Right ventricle myocardium inferior (tissue), 1 donor: ENCODE measurements around the gene FOXO6. TPM values are rescaled to one million over a fixed set of nuclear protein-coding genes. Genes with fewer than 3 reads are reported as not detected.

Source experiments
- ATAC-seq: fragments of 200-7000 bp; cut with Tn5 transposase; one replicate; pipeline ENCODE4 v1.9.1; 2020; ENCODE audit warnings: mild to moderate bottlenecking, moderate library complexity
- DNase-seq: peaks from one replicate; pipeline ENCODE4 v3.0.0; 2021; ENCODE audit errors: missing footprints
- intact Hi-C: fragments of 100-400 bp; cut with DNase I; formaldehyde crosslinking; loops from one replicate; pipeline ENCODE4 v1.11.0; 2022
- long read RNA-seq: library from polyadenylated mRNA; unstranded; transcript quantifications from one replicate; pipeline ENCODE4 v2.0.0, GENCODE V29; 2021
- total RNA-seq: library from RNA; stranded (reverse); fragmentation: NEBNext Ultra II Directional; extraction: Animal tissue kit (Norgen Biotek cat#: 25700); gene quantifications from one replicate; pipeline ENCODE4 v1.2.1, GENCODE V29; 2021
- donor health status: DM: no; HTN: yes; CAD: no; lungs with severe emphysema.

Gene FOXO6
- 4.5 TPM for total RNA-seq
- long read RNA-seq, partial matches to known transcripts, result 0 of 1 reads
- long read RNA-seq, other reads (novel, unspliced or antisense), result 0 of 1 reads

DNA sequence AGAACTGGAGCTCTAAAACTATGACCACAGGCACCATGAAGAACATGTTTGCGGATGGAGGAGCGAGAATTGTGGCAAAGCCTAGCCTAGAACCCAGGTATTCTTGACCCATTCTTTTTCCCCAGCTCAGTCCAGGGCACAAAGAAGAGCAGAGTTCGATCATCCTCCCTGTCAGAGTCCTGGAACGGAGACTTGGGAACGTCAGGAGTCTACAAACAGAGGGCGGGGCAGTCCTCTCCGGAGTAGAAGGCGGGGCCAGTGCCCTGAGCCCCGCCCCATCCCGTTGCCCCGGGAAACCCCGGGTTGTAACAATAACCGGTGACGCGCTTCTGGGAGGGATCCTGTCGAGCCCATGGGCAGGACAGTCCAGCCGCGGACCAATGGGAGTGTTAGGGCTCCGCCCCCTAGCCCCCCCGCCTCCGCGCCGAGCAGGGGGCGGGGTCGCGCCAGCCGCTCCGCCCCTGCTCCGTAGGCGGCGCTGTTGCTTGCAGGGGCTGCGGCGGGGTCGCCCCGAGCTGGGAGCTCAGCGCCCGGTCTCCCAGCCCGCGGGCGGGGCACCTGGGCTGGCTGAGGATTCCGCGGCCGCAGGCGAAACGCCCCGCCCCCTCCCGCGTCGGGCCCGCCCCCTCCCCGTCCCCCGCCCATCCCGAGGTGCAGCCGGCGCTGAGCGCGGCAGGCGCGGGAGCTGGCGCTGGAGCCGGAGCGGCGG, at the start of gene FOXO6:
Gene FOXO6, plus strand, starts transcription at position 649 of the 709 bp plus-strand sequence.
- ATAC-seq, result peak; percentile 94
- DNase-seq, result peak; percentile 100
- intact Hi-C loops, result loop anchor here (2.0 to 5.0 kb wide), 2 partner anchors 34 to 56 kb away; no protein-coding TSS in a partner anchor

DNA sequence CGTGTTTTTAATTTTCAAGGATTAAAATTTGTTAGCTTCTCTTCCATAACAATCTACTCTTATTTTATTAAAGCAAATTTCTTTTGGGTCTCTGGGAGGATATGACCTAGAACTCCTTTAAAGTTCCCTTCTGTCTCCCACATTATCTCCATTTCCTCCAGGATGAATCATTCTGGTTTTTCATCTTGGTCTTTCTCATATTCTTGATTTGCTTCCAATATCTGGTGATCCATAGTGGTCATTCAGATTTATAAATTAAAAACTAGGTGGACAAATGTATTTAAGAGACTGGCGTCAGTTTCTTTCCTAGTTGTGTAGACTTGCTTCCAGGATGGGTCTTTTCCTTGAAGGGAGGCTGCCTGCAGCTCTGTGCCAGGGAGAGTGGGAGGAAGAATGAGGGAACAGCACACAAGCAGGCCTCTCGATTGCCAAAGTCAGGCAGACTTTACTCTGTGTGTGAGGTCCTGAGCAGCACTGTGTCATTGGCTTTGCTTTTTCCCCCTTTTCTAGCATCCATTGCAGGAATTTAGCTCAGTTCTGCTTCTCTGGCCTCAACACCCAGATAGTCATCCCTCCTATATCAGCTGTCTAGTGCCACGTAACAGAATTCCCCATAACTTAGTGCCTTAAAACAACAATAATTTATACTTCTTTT, 48.1 kb upstream of the FOXO6 start:
- intact Hi-C loops, result no loop called here
- ATAC-seq (peak; percentile 49), DNase-seq (no peak)

DNA sequence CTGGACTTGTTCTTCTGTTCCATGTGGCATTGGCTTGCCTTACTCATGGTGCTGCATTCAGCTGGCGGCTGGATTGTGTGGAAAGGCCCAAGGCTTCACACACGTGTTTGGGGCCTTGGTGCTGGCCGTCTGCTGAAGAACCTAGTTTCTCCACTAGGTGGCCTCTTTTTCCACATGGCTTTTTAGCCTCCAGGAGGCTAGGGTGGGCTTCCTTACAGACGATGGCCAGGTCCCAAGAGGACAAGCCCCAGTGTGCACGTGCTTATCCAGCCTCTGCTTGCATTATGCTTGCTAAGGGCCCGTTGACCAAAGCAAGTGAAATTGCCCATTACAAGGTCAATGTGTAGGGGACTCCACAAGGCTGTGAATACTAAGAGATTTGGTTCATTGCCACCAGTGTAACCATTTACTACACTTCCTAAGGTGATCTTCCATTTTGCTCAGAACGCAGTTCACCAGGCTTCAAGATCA, 47.5 kb upstream of the FOXO6 start:
- intact Hi-C loops, result no loop called here
- no peak for ATAC-seq
- no peak for DNase-seq

DNA sequence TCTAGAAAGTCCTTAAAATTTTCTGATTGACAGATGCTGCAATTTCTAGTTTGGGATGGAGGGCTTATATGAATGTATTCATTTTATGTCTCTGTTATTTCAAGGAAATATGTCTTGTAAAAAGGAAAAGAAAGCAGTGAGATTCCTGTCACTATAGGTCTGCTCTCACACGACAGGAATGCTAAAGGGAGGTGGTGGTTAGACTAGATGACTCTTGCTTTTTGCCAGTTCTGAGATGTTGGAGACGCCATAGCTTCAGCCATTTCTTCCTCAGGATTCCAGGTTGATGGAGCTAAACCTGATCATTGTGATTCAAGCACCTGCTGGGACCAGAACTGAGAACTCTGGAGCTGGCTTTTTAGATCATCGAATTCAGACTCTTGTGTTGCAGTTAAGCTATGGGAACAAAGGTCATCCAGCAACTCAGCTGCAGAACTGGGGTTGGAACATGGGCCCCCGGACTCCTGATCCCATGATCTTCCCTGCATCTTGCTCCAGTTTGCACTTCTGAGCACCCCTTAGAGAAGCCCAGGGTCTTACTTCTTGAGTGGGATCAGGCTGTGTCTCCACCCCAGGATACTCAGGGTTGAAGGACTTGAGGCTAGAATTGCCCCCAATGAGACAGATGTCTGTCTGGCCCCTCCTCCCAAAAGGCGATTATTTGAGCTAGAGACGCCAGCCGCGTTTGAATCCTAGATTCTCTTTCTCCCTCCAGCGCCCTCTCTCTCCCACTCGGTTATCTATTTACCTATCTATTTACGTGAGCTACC, 46.7 kb upstream of the FOXO6 start:
- DNase-seq, result no peak
- intact Hi-C loops, result no loop called here
- ATAC-seq, result no peak

DNA sequence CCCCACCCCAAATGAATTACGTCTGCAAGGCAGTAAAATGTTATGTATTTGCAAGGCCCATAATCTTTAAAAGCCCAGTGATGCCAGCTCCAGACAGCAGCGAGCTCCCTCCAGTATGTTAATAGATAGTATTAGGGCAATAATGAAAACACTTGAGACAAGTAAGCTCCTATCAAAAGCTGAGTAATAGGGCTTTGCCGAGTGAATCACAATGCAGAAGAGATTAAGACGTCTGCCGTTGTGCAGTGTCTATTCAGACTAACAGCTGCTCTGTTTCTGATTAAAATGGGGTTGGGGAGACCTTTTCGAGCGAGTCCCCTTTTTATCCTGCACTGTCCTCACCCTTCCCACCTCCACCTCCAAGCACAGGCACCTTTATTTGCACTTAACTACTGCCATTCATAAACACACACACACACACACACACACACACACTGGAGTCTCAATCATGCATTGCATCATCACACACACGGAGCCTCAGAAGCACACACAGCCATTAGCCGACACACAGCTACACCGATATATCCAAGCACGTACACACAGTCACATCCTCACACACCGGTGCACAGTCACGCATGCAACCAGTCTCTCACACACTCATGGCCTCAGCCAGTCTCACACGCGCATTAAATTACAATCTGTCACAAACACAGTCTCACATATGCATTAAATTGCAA, 46.0 kb upstream of the FOXO6 start:
- intact Hi-C loops, result no loop called here
- ATAC-seq, result no peak
- DNase-seq, result no peak

DNA sequence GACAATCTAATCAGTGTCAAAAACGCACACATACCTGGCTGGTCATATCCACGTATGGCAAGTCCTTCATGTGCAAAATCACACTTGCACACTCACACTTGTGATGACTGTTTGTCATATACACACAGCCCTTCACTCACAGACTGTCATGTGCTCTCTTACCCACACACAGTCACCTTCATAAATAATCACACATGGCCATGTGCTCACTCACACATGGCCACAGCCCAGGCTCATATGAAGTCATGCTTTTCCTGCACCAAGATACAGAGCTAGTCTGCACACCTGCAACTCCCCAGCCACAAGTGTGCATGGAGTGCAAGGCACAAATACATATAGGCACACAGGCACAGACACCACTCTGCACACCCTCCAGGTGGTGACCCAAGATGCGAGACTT, 45.4 kb upstream of the FOXO6 start:
- DNase-seq (no peak), ATAC-seq (no peak)
- intact Hi-C loops, result no loop called here

DNA sequence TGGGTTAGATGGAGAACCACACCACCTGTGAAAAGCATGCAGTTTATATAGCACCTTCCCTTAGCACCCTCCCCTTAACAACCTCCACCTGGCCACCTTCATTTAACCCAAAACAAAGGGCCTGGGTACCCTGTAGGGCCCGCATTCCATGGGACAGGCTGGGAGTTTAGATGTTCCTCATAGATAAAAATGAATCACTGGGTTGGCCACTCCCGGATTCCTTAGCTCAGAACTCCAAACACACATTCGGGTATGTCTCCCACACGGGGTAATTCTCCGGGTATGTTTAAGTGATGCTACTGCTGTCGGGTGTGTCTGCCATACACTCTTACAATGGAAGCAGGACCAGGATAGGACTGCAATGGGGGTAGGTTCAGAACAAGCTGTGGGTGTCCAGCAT, 43.9 kb upstream of the FOXO6 start:
- intact Hi-C loops, result no loop called here
- DNase-seq, result no peak
- ATAC-seq, result no peak

DNA sequence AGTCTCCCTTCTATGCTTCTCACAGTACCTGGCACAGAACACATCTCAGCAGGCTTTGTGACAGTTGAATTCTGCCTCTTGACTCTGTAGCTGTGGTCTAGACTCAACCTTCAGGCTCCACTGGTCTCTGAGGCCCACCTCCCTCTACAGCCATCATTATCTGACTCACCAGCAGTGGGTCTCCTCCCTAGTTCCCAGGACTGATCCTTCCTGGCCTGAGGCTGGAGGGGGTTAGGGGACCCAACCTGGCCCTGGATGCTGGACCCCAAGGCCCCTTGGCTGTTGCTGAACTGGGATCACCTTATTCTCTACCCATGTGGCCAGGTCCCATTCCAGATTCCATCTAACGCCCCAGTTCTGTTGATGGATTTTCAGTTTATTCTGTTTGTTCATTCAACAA, 43.1 kb upstream of the FOXO6 start:
- ATAC-seq, result no peak
- no peak for DNase-seq
- intact Hi-C loops, result no loop called here

DNA sequence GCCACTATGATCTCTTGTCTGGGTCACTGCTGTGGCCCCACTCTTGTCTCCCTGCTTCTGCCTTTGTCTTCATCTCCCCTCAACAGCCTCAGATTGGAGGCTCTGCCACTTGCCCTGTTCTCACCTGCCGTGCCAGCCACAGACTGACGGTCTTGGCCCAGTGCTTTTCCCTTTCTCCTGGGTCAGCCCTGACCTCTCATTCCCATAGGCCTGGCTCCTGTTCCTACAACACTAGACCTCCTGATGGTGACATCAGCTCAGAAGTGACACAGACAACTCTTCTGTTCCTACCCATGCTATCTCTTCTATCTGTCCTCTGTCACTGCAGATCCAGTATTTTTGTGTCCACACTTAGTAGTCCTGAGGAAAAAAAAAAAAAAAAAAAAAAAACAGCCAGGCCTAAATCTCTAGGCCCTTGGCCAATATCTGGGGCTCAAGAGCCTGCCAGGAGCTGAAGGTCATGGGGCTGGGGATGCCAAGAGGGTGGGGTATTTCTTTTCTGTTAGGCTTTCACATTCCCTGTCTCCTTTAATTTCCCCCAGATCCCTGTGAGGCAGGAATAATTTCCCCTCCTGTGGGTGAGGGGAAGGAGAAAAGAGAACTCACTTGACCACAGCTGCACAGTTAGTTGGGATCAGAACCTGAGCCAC, 42.0 kb upstream of the FOXO6 start:
- DNase-seq, result no peak
- peak; percentile 14 for ATAC-seq
- intact Hi-C loops, result no loop called here

DNA sequence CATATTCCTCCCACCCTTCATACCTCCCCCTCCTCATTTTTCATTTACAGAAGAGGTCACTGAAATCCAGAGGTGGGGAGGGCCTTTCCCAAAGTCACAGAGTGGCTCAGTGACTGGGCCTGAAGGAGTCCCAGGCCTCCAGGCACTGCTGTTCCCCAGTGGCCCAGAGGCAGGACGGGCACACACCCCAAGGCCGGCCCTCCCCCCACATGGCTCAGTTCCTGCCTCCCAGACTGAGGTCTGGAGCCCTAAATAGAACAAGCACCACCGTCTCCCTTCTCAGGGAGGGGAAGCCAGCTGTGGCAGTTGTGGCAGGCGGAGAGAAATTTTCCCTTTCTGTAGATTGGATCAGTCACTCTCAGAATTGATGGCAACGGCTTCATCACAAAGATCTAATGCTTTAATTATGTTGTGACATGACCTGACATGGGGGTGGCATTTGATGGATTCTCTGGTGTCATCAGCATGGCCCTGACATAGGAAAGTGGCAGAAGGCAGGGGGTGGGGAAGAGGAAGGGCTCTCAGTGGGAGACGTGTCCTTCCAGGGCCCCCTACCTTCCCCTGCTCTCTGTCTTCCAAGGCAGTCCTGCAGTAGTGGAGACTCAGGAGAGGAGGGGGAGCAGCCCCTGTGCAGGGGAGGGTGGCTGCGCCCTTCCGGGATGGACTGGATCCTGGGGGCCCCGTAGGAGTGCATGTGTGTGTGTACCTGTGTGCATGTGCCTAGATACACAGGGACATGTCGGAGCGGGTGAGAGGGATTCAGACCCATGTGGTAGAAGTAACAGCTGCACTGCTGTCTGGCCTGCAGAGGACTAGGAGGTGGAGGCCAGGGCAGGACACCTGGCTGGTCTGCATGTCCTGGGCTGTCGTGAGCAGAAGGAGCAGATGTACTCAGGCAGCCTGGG, 41.2 kb upstream of the FOXO6 start:
- intact Hi-C loops, result loop anchor here (5.0 kb wide), 1 partner anchor 38 kb away; no protein-coding TSS in a partner anchor
- ATAC-seq (peak; percentile 83), DNase-seq (peak; percentile 71)

DNA sequence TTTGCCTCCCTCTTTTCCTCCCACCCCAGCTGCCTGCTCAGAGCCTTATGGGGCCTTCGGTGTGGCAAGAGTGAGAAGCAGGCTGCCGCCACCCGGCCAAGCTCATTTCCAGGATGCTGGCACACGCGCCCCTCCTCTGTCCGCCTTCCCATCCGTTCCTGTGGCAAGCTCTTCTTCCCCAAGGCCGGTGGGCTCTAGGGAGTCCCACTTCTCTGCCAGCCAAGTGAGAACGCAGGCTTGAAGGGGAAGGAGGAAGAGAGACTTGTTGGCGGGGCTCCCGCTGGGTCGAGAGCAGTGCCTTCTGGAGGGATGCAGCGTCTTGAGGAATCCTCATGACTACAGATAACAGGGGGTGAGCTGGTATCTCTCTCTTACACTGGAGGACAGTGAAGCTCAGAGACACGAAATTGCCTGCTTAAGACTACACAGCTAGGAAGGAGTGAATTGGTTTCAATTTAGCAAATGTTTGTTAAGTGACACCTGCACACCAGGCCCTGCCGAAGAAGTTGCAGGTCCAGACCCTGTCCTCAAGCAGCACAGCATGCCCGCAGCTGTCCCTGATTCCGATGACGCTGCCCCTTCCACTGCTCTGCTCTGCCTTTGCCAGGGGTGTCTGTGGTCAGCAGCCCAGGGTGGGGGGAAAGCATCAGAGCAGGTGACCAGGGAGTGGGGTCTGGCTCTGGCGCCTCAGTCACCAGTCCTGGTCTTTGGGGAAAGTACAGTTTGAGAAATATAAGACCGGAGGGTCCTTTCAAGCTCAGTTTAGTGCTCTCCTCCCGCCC, 40.1 kb upstream of the FOXO6 start:
- intact Hi-C loops, result loop anchor here (5.0 kb wide), 1 partner anchor 39 kb away; no protein-coding TSS in a partner anchor

DNA sequence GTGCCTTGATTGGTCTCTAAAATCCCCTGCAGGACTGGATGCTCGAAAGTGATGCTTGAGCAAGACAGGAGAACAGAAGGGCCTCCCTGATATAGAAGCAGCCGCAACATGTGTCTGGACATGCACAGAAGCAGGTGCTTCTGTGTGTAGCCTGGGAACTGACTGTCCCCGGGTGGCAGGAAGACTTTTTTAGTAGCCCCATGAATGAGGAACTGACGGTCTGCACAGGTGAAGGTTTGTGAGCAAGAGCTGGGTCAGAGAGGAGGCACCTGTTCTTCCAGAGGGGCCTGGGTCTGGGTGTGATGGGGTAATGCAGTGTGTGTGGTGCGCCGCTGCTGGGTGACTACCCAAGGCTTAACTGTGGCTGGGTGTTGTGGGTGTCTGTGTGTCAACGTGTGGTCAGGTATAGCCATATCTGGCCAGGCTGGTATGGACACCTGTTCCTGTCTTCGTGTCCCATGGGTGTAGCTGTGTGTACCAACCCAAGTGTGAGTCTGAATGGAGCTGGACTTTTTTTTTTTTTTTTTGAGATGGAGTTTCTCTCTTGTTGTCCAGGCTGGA, 39.1 kb upstream of the FOXO6 start:
- intact Hi-C loops, result loop anchor here (2.0 to 5.0 kb wide), 2 partner anchors 40 to 95 kb away; no protein-coding TSS in a partner anchor
- DNase-seq (no peak), ATAC-seq (no peak)

More for the DNA sequence above, 40.1 kb upstream of the FOXO6 start:
- no peak for DNase-seq
- ATAC-seq, result no peak

DNA sequence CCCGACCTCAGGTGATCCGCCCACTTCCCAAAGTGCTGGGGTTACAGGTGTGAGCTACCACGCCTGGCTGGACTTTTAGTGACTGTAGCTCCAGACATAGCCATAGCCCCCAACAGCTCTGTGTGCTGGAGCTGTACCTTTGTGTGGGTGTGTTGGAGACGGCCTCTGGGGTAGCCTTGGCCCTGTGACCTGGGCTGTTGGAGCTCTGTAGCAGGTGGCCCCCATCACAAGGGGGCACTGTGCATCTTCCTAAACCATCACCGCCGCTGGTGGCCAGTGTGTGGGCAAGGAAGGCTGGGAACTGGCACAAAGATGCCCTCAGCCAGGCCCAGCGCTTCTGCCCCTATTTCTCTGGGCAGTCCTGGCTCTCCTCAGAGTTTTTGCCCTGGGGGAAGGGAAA, 38.4 kb upstream of the FOXO6 start:
- ATAC-seq (peak; percentile 73), DNase-seq (no peak)
- intact Hi-C loops, result loop anchor here (2.0 to 5.0 kb wide), 2 partner anchors 41 to 94 kb away; no protein-coding TSS in a partner anchor

DNA sequence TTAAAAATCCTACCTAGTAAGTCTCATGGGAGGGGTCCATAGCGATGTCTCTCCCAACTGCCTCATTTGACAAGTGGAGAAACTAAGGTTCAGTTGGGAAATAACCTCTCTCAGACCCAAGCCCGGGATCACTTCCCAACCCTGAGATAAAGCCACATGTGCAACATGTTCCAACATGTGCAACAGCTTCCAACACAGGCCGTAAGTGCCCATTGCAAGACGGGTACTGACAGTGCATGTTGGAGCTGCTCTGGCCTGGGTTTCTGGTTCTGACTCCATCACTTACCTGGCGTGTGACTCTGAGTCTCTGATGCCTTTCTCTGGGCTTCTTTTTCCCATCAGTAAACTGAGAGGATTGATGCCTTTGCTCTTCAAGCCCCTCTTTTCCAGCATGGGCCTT, 38.0 kb upstream of the FOXO6 start:
- DNase-seq (no peak), ATAC-seq (no peak)
- intact Hi-C loops, result loop anchor here (2.0 to 5.0 kb wide), 2 partner anchors 41 to 94 kb away; no protein-coding TSS in a partner anchor

DNA sequence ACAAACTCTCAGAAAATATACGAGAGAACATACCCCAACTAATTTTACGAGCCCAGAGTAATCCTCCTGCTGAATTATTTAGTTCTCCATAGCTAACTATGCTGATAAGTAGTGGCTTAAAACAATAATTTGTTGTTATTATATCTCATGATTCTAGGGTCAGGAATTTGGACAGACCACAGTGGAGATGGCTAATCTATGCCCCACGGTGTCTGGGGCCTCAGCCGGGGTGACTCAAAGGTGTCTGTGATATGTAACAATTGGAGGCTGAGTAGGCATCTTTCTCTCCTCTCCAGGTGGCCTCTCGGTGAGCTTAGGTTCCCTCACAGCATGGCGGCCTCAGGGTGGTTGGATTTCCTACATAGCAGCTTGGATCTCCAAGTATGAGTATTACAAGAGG, 35.4 kb upstream of the FOXO6 start:
- DNase-seq, result no peak
- intact Hi-C loops, result no loop called here
- no peak for ATAC-seq

DNA sequence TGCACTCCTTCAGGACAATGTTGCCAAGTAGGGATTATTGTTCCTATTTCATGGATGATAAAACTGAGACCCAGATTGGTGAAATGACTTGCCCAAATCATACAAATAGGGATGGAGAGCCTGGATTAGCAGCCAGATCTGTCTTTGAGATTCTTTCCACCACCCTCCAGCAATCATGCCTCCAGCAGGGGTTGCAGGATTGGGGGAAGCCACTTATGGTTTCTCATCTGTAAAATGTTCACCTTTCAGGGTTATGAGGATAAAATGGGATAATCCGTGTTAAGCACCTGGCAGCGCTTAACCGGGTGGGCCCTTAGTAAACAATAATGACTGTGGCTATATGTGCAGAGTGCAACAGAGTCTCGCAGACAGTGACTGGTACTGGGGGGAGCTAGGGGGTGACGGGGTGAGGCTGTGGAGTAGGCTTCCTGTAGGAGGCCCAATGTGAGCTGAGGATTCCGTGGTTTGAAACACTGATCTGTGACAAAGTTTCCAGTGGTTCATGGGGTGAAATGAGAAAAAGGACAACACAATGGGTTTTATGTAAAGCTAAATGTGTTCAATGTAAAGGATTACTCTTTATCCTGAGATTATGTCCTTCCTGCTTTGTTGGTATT, 33.7 kb upstream of the FOXO6 start:
- ATAC-seq (no peak), DNase-seq (no peak)
- intact Hi-C loops, result no loop called here
